IPS-18a (cell line): ENCODE measurements around the gene CHRNG.

Source experiments
- H3K27ac ChIP-seq: one replicate; pipeline ENCODE4 v1.5.1; 2013; ENCODE audit warnings: low read length
- H3K27me3 ChIP-seq: one replicate; pipeline ENCODE4 v1.6.1; 2013; ENCODE audit warnings: mild to moderate bottlenecking, low read length; ENCODE audit not compliant: control insufficient read depth, insufficient read depth
- H3K36me3 ChIP-seq: one replicate; pipeline ENCODE4 v1.6.1; 2013; ENCODE audit warnings: low read depth, low read length; ENCODE audit not compliant: control insufficient read depth
- H3K4me1 ChIP-seq: one replicate; pipeline ENCODE4 v1.6.1; 2013; ENCODE audit warnings: low read depth, low read length; ENCODE audit not compliant: control insufficient read depth
- H3K4me3 ChIP-seq: one replicate; pipeline ENCODE4 v1.5.1; 2013; ENCODE audit warnings: low read length
- H3K9ac ChIP-seq: one replicate; pipeline ENCODE4 v1.6.1; 2013; ENCODE audit warnings: mild to moderate bottlenecking, low read length, moderate library complexity
- H3K9me3 ChIP-seq: one replicate; pipeline ENCODE4 v1.6.1; 2013; ENCODE audit warnings: low read depth, low read length; ENCODE audit not compliant: control insufficient read depth

CHRNG gene

GRCh38 chr2:232497348-232497747 lies 42.1 kb upstream of the CHRNG start:
- Histone ChIP-seq H3K9ac (no peak overlapping the region), H3K27me3 (peaks cover 15% of the 10 kb centered on the region), H3K9me3 (no peaks in the 10 kb centered on the region), H3K4me1 (peaks cover 10% of the 10 kb centered on the region), H3K4me3 (no peak overlapping the region), H3K27ac (no peak overlapping the region), H3K36me3 (no peaks in the 10 kb centered on the region)

GRCh38 chr2:232498452-232498851 lies 41.0 kb upstream of the CHRNG start:
- Histone ChIP-seq H3K4me1 (peaks cover 10% of the 10 kb centered on the region), H3K36me3 (no peaks in the 10 kb centered on the region), H3K4me3 (no peak overlapping the region), H3K27ac (no peak overlapping the region), H3K27me3 (peaks cover 24% of the 10 kb centered on the region), H3K9ac (no peak overlapping the region), H3K9me3 (no peaks in the 10 kb centered on the region)

- no peak overlapping the region for H3K9ac ChIP-seq
- no peak overlapping the region for H3K4me3 ChIP-seq
- no peak overlapping the region for H3K27ac ChIP-seq
- peaks cover 53% of the 10 kb centered on the region for H3K27me3 ChIP-seq
- H3K36me3 ChIP-seq, result no peaks in the 10 kb centered on the region
- no peaks in the 10 kb centered on the region for H3K9me3 ChIP-seq
- peaks cover 5% of the 10 kb centered on the region for H3K4me1 ChIP-seq
Observed at GRCh38 chr2:232501331-232501771, 38.1 kb upstream of the CHRNG start.

GRCh38 chr2:232501794-232502390 lies 37.6 kb upstream of the CHRNG start:
- H3K9me3 ChIP-seq, result no peaks in the 10 kb centered on the region
- H3K27ac ChIP-seq, result no peak overlapping the region
- H3K4me1 ChIP-seq, result peaks cover 5% of the 10 kb centered on the region
- H3K27me3 ChIP-seq, result peaks cover 59% of the 10 kb centered on the region
- no peaks in the 10 kb centered on the region for H3K36me3 ChIP-seq
- peak overlapping the region; percentile 54 for H3K4me3 ChIP-seq
- peak overlapping the region; percentile 21 for H3K9ac ChIP-seq

GRCh38 chr2:232502511-232502910 lies 37.0 kb upstream of the CHRNG start:
- H3K4me1 ChIP-seq, result peaks cover 5% of the 10 kb centered on the region
- peak overlapping the region; percentile 54 for H3K4me3 ChIP-seq
- H3K36me3 ChIP-seq, result no peaks in the 10 kb centered on the region
- peak overlapping the region; percentile 21 for H3K9ac ChIP-seq
- peaks cover 62% of the 10 kb centered on the region for H3K27me3 ChIP-seq
- H3K9me3 ChIP-seq, result no peaks in the 10 kb centered on the region
- no peak overlapping the region for H3K27ac ChIP-seq

GRCh38 chr2:232502911-232503808 lies 36.3 kb upstream of the CHRNG start:
- no peaks in the 10 kb centered on the region for H3K36me3 ChIP-seq
- no peak overlapping the region for H3K9ac ChIP-seq
- peak overlapping the region; percentile 61 for H3K4me3 ChIP-seq
- peaks cover 62% of the 10 kb centered on the region for H3K27me3 ChIP-seq
- no peaks in the 10 kb centered on the region for H3K9me3 ChIP-seq
- peaks cover 5% of the 10 kb centered on the region for H3K4me1 ChIP-seq
- H3K27ac ChIP-seq, result no peak overlapping the region

- H3K27me3 ChIP-seq, result peaks cover 62% of the 10 kb centered on the region
- peaks cover 5% of the 10 kb centered on the region for H3K4me1 ChIP-seq
- no peak overlapping the region for H3K9ac ChIP-seq
- peak overlapping the region; percentile 61 for H3K4me3 ChIP-seq
- no peaks in the 10 kb centered on the region for H3K36me3 ChIP-seq
- no peak overlapping the region for H3K27ac ChIP-seq
- H3K9me3 ChIP-seq, result no peaks in the 10 kb centered on the region
Observed at GRCh38 chr2:232503809-232504323, 35.6 kb upstream of the CHRNG start.

GRCh38 chr2:232504438-232504837 lies 35.1 kb upstream of the CHRNG start:
- Histone ChIP-seq H3K4me1 (peaks cover 5% of the 10 kb centered on the region), H3K36me3 (no peaks in the 10 kb centered on the region), H3K9ac (no peak overlapping the region), H3K27me3 (peaks cover 62% of the 10 kb centered on the region), H3K27ac (no peak overlapping the region), H3K4me3 (no peak overlapping the region), H3K9me3 (no peaks in the 10 kb centered on the region)

GRCh38 chr2:232505856-232506255 lies 33.6 kb upstream of the CHRNG start:
- Histone ChIP-seq H3K36me3 (no peaks in the 10 kb centered on the region), H3K4me3 (no peak overlapping the region), H3K27me3 (peaks cover 56% of the 10 kb centered on the region), H3K9ac (no peak overlapping the region), H3K9me3 (no peaks in the 10 kb centered on the region), H3K27ac (no peak overlapping the region), H3K4me1 (peaks cover 5% of the 10 kb centered on the region)

GRCh38 chr2:232506709-232507108 lies 32.8 kb upstream of the CHRNG start:
- Histone ChIP-seq H3K4me3 (no peak overlapping the region), H3K27ac (no peak overlapping the region), H3K4me1 (peaks cover 3% of the 10 kb centered on the region), H3K9me3 (no peaks in the 10 kb centered on the region), H3K9ac (no peak overlapping the region), H3K36me3 (no peaks in the 10 kb centered on the region), H3K27me3 (peaks cover 53% of the 10 kb centered on the region)

- Histone ChIP-seq H3K4me1 (no peaks in the 10 kb centered on the region), H3K36me3 (no peaks in the 10 kb centered on the region), H3K27me3 (peaks cover 40% of the 10 kb centered on the region), H3K4me3 (no peak overlapping the region), H3K9ac (no peak overlapping the region), H3K27ac (no peak overlapping the region), H3K9me3 (no peaks in the 10 kb centered on the region)
Observed at GRCh38 chr2:232508251-232508650, 31.2 kb upstream of the CHRNG start.
